CD4-positive, alpha-beta T cell (primary cell): ENCODE results near the gene SAMD14. TPM values are rescaled to one million over a fixed set of nuclear protein-coding genes. Genes with fewer than 3 reads are reported as not detected.

Experiments
- ATAC-seq: fragments of 200-7000 bp; cut with Tn5 transposase; one replicate; pipeline ENCODE4 v1.10.0; 2022; ENCODE audit warnings: mild to moderate bottlenecking; ENCODE audit not compliant: poor library complexity
- CTCF ChIA-PET: fragments of 350-600 bp; sonication (Branson Sonifier 250); formaldehyde crosslinking; loops from one replicate; lab custom pipeline; 2021; ENCODE audit warnings: antibody characterized with exemption, inconsistent platforms; lab: Charles Lee
- POLR2A ChIA-PET: fragments of 350-600 bp; sonication (Branson Sonifier 250); formaldehyde crosslinking; loops from one replicate; lab custom pipeline; 2021; ENCODE audit warnings: antibody characterized with exemption, inconsistent platforms; lab: Charles Lee
- DNase-seq, 14 experiments: peaks; one replicate each; pipeline ENCODE4 v3.0.0-alpha.2; 2013 to 2020; ENCODE audit warnings: mixed read lengths in 2 of 14
- H3K27ac ChIP-seq, 2 donors: one replicate each; pipeline versions ENCODE4 v1.5.1 to v1.7.0; 2013; ENCODE audit warnings: low read length in 2 of 2, low read depth in 1 of 2, mild to moderate bottlenecking in 1 of 2
- H3K27me3 ChIP-seq, 2 experiments: 1 replicate in 1 of 2; 2 replicates in 1 of 2; pipeline versions ENCODE4 v1.6.1 to v1.7.0; 2013; ENCODE audit warnings: low read length in 2 of 2, control low read depth in 1 of 2, mild to moderate bottlenecking in 1 of 2, moderate library complexity in 1 of 2; ENCODE audit not compliant: insufficient read depth in 2 of 2, control insufficient read depth in 1 of 2
- H3K36me3 ChIP-seq: one replicate; pipeline ENCODE4 v1.6.1; 2013; ENCODE audit warnings: low read length, control low read depth; ENCODE audit not compliant: insufficient read depth
- H3K4me1 ChIP-seq: one replicate; pipeline ENCODE4 v1.6.1; 2013; ENCODE audit warnings: low read length, control low read depth; ENCODE audit not compliant: insufficient read depth
- H3K4me3 ChIP-seq: one replicate; pipeline ENCODE4 v1.5.1; 2013; ENCODE audit warnings: mild to moderate bottlenecking, low read length, moderate library complexity
- H3K9me3 ChIP-seq, 2 experiments: 1 replicate in 1 of 2; 2 replicates in 1 of 2; pipeline versions ENCODE4 v1.6.1 to v1.7.0; 2013; ENCODE audit warnings: low read length in 2 of 2, mild to moderate bottlenecking in 2 of 2, control low read depth in 1 of 2, moderate library complexity in 1 of 2; ENCODE audit not compliant: control insufficient read depth in 1 of 2, insufficient read depth in 1 of 2
- H3K27ac Mint-ChIP-seq: one replicate; pipeline ENCODE4 v1.8.0; 2020; ENCODE audit warnings: mixed read lengths
- H3K27me3 Mint-ChIP-seq: one replicate; pipeline ENCODE4 v1.8.0; 2021; ENCODE audit warnings: mixed read lengths
- H3K36me3 Mint-ChIP-seq: one replicate; pipeline ENCODE4 v1.8.0; 2021; ENCODE audit warnings: low read depth, mixed read lengths
- H3K4me1 Mint-ChIP-seq: one replicate; pipeline ENCODE4 v1.8.0; 2021; ENCODE audit warnings: low read depth, mixed read lengths
- H3K4me3 Mint-ChIP-seq: one replicate; pipeline ENCODE4 v1.8.0; 2020; ENCODE audit warnings: mild to moderate bottlenecking, mixed read lengths
- H3K9me3 Mint-ChIP-seq: one replicate; pipeline ENCODE4 v1.8.0; 2020; ENCODE audit warnings: mixed read lengths
- intact Hi-C, 2 experiments: fragments of 100-400 bp; cut with DNase I in 1 of 2; cut with micrococcal nuclease in 1 of 2; formaldehyde crosslinking; loops; one replicate each; pipeline versions ENCODE4 v1.15.1 to v1.9.0; 2023 to 2025; cut with DNase I, micrococcal nuclease
- total RNA-seq, 174 experiments: library from RNA in 2 of 174; stranded (reverse) in 2 of 174; gene quantifications; one replicate each; pipeline ENCODE4 v1.2.3 and lab custom pipeline; 2021 to 2026
- TF ChIP-seq, protein P1 (sequence below): fragments of 200-600 bp; IDR thresholded peaks from one replicate; pipeline ENCODE4 v1.8.0; 2022; ENCODE audit warnings: antibody characterized with exemption, mild to moderate bottlenecking

Gene SAMD14
- total RNA-seq, 2 experiments from 2014 or later, result 0.33 to 0.53 TPM

DNA sequence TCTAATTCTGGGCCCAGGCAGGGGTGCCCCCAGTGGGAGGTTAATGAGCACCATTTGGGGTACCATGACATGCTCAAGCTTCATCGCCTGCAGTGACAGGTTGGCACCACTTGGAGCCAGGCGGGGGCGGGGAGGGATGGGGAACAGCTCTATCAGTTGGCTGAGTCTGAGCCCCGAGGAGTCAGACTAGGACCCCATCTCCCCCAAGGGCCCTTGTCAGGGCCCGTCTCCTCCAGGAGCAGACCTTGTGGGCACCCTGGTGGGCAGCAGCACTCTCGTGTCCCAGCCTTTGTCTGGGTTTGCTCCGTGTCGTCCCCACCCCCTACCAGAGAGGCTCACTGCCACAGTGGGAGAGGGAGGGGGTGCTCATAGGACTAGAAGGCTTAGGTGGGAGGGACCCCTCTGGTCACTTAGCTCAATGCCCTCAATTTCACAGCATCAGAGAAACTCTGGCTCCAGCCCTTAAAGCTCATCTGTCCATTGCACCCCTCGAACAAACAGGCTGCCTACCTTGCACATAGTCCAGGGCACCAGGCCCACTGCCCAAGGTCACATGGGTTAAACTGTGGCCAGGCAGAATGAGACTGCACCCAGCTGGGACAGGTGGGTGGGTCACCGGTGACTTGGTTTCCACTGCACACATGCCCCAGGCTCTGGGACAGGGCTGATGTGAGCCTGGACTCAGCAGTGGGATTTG is 16.4 kb upstream of the SAMD14 start:
- ChIA-PET CTCF (interaction anchor here (1.4 to 2.3 kb wide), 4 partner anchors 15 to 52 kb away, joined by 4 to 6 read pairs (median 5); no protein-coding TSS in a partner anchor), POLR2A (interaction anchor here (1.1 to 1.4 kb wide), 2 partner anchors 14 to 16 kb away, joined by 3 read pairs; no protein-coding TSS in a partner anchor)
- Mint-ChIP-seq H3K4me1 (peaks cover 73% of the 10 kb centered on the region), H3K27me3 (no peaks in the 10 kb centered on the region), H3K9me3 (no peaks in the 10 kb centered on the region), H3K4me3 (peak overlapping the region; percentile 96), H3K27ac (peak overlapping the region; percentile 85), H3K36me3 (peaks cover 68% of the 10 kb centered on the region)
- H3K27me3 ChIP-seq, result no peaks in the 10 kb centered on the region
- TF ChIP-seq, protein P1, sequence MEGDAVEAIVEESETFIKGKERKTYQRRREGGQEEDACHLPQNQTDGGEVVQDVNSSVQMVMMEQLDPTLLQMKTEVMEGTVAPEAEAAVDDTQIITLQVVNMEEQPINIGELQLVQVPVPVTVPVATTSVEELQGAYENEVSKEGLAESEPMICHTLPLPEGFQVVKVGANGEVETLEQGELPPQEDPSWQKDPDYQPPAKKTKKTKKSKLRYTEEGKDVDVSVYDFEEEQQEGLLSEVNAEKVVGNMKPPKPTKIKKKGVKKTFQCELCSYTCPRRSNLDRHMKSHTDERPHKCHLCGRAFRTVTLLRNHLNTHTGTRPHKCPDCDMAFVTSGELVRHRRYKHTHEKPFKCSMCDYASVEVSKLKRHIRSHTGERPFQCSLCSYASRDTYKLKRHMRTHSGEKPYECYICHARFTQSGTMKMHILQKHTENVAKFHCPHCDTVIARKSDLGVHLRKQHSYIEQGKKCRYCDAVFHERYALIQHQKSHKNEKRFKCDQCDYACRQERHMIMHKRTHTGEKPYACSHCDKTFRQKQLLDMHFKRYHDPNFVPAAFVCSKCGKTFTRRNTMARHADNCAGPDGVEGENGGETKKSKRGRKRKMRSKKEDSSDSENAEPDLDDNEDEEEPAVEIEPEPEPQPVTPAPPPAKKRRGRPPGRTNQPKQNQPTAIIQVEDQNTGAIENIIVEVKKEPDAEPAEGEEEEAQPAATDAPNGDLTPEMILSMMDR, result no peak
- H3K4me1 ChIP-seq, result peaks cover 83% of the 10 kb centered on the region
- ATAC-seq, result no peak
- DNase-seq, result peak in 2 of 14 experiments; percentile 53 to 57
- H3K27ac ChIP-seq, result peak overlapping the region; percentile 70 to 71
- H3K4me3 ChIP-seq, result peak overlapping the region; percentile 86
- peaks cover 47% of the 10 kb centered on the region for H3K36me3 ChIP-seq
- intact Hi-C loops, result no loop called here
- H3K9me3 ChIP-seq, result no peaks in the 10 kb centered on the region

DNA sequence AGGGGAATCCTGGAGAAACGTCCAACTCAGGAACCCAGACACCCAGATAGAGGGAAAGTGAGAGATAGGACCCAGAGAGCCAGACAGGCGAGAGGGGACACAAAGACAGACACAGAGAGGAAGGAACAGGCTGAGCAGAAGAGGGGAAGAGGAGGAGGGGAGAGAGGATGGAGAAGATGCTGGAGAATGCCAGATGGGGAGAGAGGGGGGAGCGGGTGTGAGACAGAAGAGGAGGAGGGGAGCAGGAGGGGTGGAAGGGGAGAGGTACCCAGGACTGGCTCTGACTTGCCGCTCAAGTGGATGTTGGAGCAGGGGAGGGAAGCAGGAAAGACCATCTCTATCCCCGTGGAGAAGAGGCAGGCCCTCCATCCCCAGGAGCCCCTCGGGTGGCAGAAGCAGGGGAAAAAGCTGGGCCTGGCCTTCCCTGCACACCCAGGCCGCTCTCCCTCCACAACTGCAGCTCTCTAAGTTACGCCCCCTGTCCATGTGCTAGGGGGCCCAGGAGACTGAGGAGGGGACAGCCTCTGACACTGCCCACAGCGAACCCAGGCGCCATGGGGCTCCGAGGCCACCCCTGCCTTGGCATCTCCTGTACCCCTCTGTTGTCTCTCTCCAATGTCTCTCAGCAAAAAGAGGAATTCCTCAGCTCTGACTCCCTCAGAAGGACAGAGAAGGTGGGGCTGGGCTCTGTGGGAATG is 15.7 kb upstream of the SAMD14 start:
- H3K27ac Mint-ChIP-seq, result peak overlapping the region; percentile 85
- no peaks in the 10 kb centered on the region for H3K9me3 Mint-ChIP-seq
- no peaks in the 10 kb centered on the region for H3K27me3 Mint-ChIP-seq
- intact Hi-C loops, result no loop called here
- Histone ChIP-seq H3K4me1 (peaks cover 86% of the 10 kb centered on the region), H3K27ac (peak overlapping the region in 1 of 2 donors; percentile 44), H3K9me3 (peaks cover 0 to 3% of the 10 kb centered on the region in 2 experiments), H3K4me3 (peak overlapping the region; percentile 86), H3K36me3 (peaks cover 54% of the 10 kb centered on the region), H3K27me3 (no peaks in the 10 kb centered on the region)
- H3K4me1 Mint-ChIP-seq, result peaks cover 76% of the 10 kb centered on the region
- peaks cover 70% of the 10 kb centered on the region for H3K36me3 Mint-ChIP-seq
- TF ChIP-seq, protein P1, result no peak
- POLR2A ChIA-PET, result interaction anchor here (1.1 to 1.4 kb wide), 2 partner anchors 14 to 16 kb away, joined by 3 read pairs; no protein-coding TSS in a partner anchor
- CTCF ChIA-PET, result interaction anchor here (1.4 to 2.3 kb wide), 4 partner anchors 15 to 51 kb away, joined by 4 to 6 read pairs (median 5); no protein-coding TSS in a partner anchor
- H3K4me3 Mint-ChIP-seq, result peak overlapping the region; percentile 80
- DNase-seq, result no peak
- ATAC-seq, result no peak

DNA sequence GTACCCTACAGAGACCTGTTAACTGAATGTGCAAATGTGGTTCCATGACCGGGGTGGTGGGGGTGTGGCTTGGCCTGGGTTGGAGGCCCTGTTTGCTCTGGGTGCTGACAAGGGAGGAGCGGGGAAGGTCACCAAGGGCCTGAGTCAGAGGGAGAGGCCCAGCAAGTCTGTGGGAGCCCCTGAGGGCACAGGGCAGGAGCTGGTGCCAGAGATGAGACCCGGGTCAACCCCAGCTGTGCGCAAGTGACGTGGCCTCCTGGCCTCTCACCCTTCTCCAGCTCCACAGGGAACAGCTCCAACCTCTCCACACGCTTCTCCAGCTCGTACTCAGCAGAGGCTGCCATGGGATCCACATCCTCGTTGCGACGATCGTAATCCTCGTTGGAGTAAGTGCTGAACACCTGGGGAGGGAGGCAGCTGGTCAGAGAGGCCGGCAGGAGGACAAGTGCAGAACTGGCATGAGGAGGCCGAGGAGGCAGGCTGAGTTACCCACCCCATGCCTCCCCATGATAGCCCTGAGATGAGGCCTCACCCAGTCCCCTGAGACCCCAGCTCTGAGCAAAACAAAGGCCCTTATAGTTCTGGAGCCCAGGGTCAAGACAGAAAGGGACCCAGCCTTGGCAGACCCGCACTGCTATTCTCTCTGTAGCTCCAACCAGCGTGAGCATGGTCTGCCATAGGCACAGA is 15.0 kb upstream of the SAMD14 start:
- Mint-ChIP-seq H3K4me1 (peaks cover 83% of the 10 kb centered on the region), H3K4me3 (peak overlapping the region; percentile 80), H3K27ac (peak overlapping the region; percentile 85), H3K27me3 (no peaks in the 10 kb centered on the region), H3K36me3 (peaks cover 77% of the 10 kb centered on the region), H3K9me3 (no peaks in the 10 kb centered on the region)
- POLR2A ChIA-PET, result no interaction called here
- Histone ChIP-seq H3K27ac (peak overlapping the region in 1 of 2 donors; percentile 44), H3K4me3 (no peak overlapping the region), H3K36me3 (peaks cover 61% of the 10 kb centered on the region), H3K9me3 (peaks cover 0 to 3% of the 10 kb centered on the region in 2 experiments), H3K27me3 (no peaks in the 10 kb centered on the region), H3K4me1 (peaks cover 93% of the 10 kb centered on the region)
- TF ChIP-seq, protein P1, result no peak
- intact Hi-C loops, result loop anchor here in 1 of 2 experiments (5.0 kb wide), 1 partner anchor 32 kb away; no protein-coding TSS in a partner anchor
- no peak for ATAC-seq
- CTCF ChIA-PET, result interaction anchor here (1.6 to 2.3 kb wide), 2 partner anchors 16 to 17 kb away, joined by 4 to 5 read pairs; no protein-coding TSS in a partner anchor
- DNase-seq, result no peak
